IMR-90 (cell line): ENCODE measurements around the gene FLYWCH1. TPM values are rescaled to one million over a fixed set of nuclear protein-coding genes. Genes with fewer than 3 reads are reported as not detected.

Experiments
- ATAC-seq: fragments of 200-7000 bp; cut with Tn5 transposase; 2 replicates; pipeline ENCODE4 v1.9.1; 2020; ENCODE audit warnings: low read depth, mild to moderate bottlenecking, moderate library complexity
- BruUV-seq: library from RNA; stranded (reverse); fragments of 400-500 nt; replicated peaks from 2 replicates; lab custom pipeline; 2021; lab: Mats Ljungman, UMichigan
- CTCF ChIA-PET: fragments of 300-600 bp; formaldehyde crosslinking; extraction: SDS; loops from one replicate; lab custom pipeline; 2021; ENCODE audit warnings: antibody characterized with exemption; lab: Yijun Ruan, JAX
- POLR2A ChIA-PET: fragments of 300-600 bp; sonication (Branson Sonifier 250); formaldehyde crosslinking; loops from one replicate; lab custom pipeline; 2022; ENCODE audit warnings: antibody characterized with exemption; ENCODE audit not compliant: unreplicated experiment; lab: Charles Lee
- DNase-seq: peaks from one replicate; pipeline ENCODE4 v3.0.0; 2013
- H2AFZ ChIP-seq: replicated peaks from 2 replicates; pipeline ENCODE3; 2013; ENCODE audit warnings: low read length, mild to moderate bottlenecking; ENCODE audit not compliant: poor library complexity
- H2AK5ac ChIP-seq: 2 replicates; pipeline ENCODE4 v1.6.1; 2013; ENCODE audit warnings: low read depth, low read length, inconsistent platforms
- H2AK9ac ChIP-seq: replicated peaks from 2 replicates; pipeline ENCODE3; 2013; ENCODE audit warnings: mild to moderate bottlenecking, low read depth, low read length, moderate library complexity; ENCODE audit not compliant: poor library complexity
- H2BK120ac ChIP-seq: 2 replicates; pipeline ENCODE4 v1.6.1; 2013; ENCODE audit warnings: low read depth, low read length, inconsistent platforms
- H2BK15ac ChIP-seq: 3 replicates; pipeline ENCODE4 v1.6.1; 2013; ENCODE audit warnings: low read depth, low read length, inconsistent platforms
- H2BK20ac ChIP-seq: 2 replicates; pipeline ENCODE4 v1.6.1; 2013; ENCODE audit warnings: low read depth, mild to moderate bottlenecking, inconsistent platforms, low read length, moderate library complexity
- H2BK5ac ChIP-seq: 2 replicates; pipeline ENCODE4 v1.6.1; 2013; ENCODE audit warnings: mild to moderate bottlenecking, low read depth, low read length, inconsistent platforms; ENCODE audit not compliant: poor library complexity, severe bottlenecking
- H3K14ac ChIP-seq: replicated peaks from 2 replicates; pipeline ENCODE4 v1.6.1; 2013; ENCODE audit warnings: low read depth, low read length, inconsistent platforms
- H3K18ac ChIP-seq: 2 replicates; pipeline ENCODE4 v1.6.1; 2013; ENCODE audit warnings: low read depth, low read length, control low read depth
- H3K23ac ChIP-seq: 2 replicates; pipeline ENCODE4 v1.6.1; 2013; ENCODE audit warnings: low read depth, low read length, inconsistent platforms
- H3K27ac ChIP-seq: 2 replicates; pipeline ENCODE4 v1.5.1; 2013; ENCODE audit warnings: mild to moderate bottlenecking, control low read depth, low read length; ENCODE audit not compliant: insufficient read depth
- H3K27me3 ChIP-seq: 2 replicates; pipeline ENCODE4 v1.6.1; 2013; ENCODE audit warnings: low read length; ENCODE audit not compliant: control insufficient read depth, insufficient read depth
- H3K36me3 ChIP-seq: 2 replicates; pipeline ENCODE4 v1.6.1; 2013; ENCODE audit warnings: low read length, mixed read lengths; ENCODE audit not compliant: control insufficient read depth, insufficient read depth
- H3K4ac ChIP-seq: 2 replicates; pipeline ENCODE4 v1.6.1; 2013; ENCODE audit warnings: low read depth, low read length, inconsistent platforms
- H3K4me1 ChIP-seq: 2 replicates; pipeline ENCODE4 v1.6.1; 2013; ENCODE audit warnings: low read length, mixed read lengths; ENCODE audit not compliant: control insufficient read depth, insufficient read depth
- H3K4me2 ChIP-seq: 2 replicates; pipeline ENCODE4 v1.6.1; 2013; ENCODE audit warnings: low read depth, mild to moderate bottlenecking, control low read depth, low read length, moderate library complexity
- H3K4me3 ChIP-seq: 2 replicates; pipeline ENCODE4 v1.5.1; 2013; ENCODE audit warnings: low read depth, mild to moderate bottlenecking, control low read depth, low read length, moderate library complexity; ENCODE audit not compliant: insufficient read depth
- H3K56ac ChIP-seq: 2 replicates; pipeline ENCODE4 v1.6.1; 2013; ENCODE audit warnings: low read length, inconsistent platforms; ENCODE audit not compliant: insufficient read depth; ENCODE audit errors: extremely low read depth
- H3K79me1 ChIP-seq, 2 experiments: 2 replicates each; pipeline ENCODE4 v1.6.1; 2013; ENCODE audit warnings: low read length in 2 of 2, inconsistent platforms in 1 of 2, low read depth in 1 of 2
- H3K9ac ChIP-seq: 2 replicates; pipeline ENCODE4 v1.6.1; 2013; ENCODE audit warnings: low read depth, low read length, control low read depth
- H3K9me1 ChIP-seq: 2 replicates; pipeline ENCODE4 v1.6.1; 2013; ENCODE audit warnings: low read length, inconsistent platforms; ENCODE audit not compliant: insufficient read depth
- H3K9me3 ChIP-seq: 2 replicates; pipeline ENCODE4 v1.6.1; 2013; ENCODE audit warnings: low read length; ENCODE audit not compliant: control insufficient read depth, insufficient read depth
- H4K20me1 ChIP-seq: 2 replicates; pipeline ENCODE4 v1.6.1; 2013; ENCODE audit warnings: low read length, inconsistent platforms; ENCODE audit not compliant: insufficient read depth
- H4K5ac ChIP-seq: 2 replicates; pipeline ENCODE4 v1.6.1; 2013; ENCODE audit warnings: mild to moderate bottlenecking, low read depth, low read length, control low read depth
- H4K8ac ChIP-seq, 2 experiments: 2 replicates each; pipeline ENCODE4 v1.6.1; 2013; ENCODE audit warnings: low read depth in 2 of 2, low read length in 2 of 2, control low read depth in 1 of 2, inconsistent platforms in 1 of 2
- H4K91ac ChIP-seq: 2 replicates; pipeline ENCODE4 v1.6.1; 2013; ENCODE audit warnings: low read depth, low read length, inconsistent platforms; ENCODE audit not compliant: insufficient read depth
- BHLHE40 ChIP-seq: fragments of 150-350 bp; IDR thresholded peaks from 2 replicates; pipeline ENCODE4 v1.6.1; 2016; ENCODE audit warnings: mild to moderate bottlenecking, low read depth, low read length
- CEBPB ChIP-seq: IDR thresholded peaks from 2 replicates; pipeline ENCODE4 v1.6.1; 2012; ENCODE audit warnings: low read depth, low read length, improper control_type of control experiment
- CHD1 ChIP-seq: IDR thresholded peaks from 2 replicates; pipeline ENCODE4 v1.6.1; 2012; ENCODE audit warnings: low read depth, low read length, improper control_type of control experiment
- FOS ChIP-seq: fragments of 150-350 bp; IDR thresholded peaks from 2 replicates; pipeline ENCODE4 v1.6.1; 2016; ENCODE audit warnings: low read depth, low read length
- MAFK ChIP-seq: IDR thresholded peaks from 2 replicates; pipeline ENCODE4 v1.6.1; 2012; ENCODE audit warnings: low read depth, low read length, improper control_type of control experiment
- MAZ ChIP-seq: IDR thresholded peaks from 2 replicates; pipeline ENCODE4 v1.6.1; 2012; ENCODE audit warnings: low read depth, mild to moderate bottlenecking, low read length, improper control_type of control experiment, moderate library complexity, borderline replicate concordance
- MXI1 ChIP-seq: IDR thresholded peaks from 2 replicates; pipeline ENCODE4 v1.6.1; 2012; ENCODE audit warnings: low read depth, mild to moderate bottlenecking, low read length, moderate library complexity, borderline replicate concordance
- NFE2L2 ChIP-seq: fragments of 150-350 bp; IDR thresholded peaks from 2 replicates; pipeline ENCODE4 v1.6.1; 2016; ENCODE audit warnings: low read depth, mild to moderate bottlenecking, low read length
- POLR2A ChIP-seq: IDR thresholded peaks from 2 replicates; pipeline ENCODE4 v1.6.1; 2012; ENCODE audit warnings: mild to moderate bottlenecking, low read depth, low read length
- RAD21 ChIP-seq: IDR thresholded peaks from 2 replicates; pipeline ENCODE4 v1.6.1; 2012; ENCODE audit warnings: low read length, improper control_type of control experiment
- RCOR1 ChIP-seq: IDR thresholded peaks from 2 replicates; pipeline ENCODE4 v1.6.1; 2012; ENCODE audit warnings: mild to moderate bottlenecking, low read length, improper control_type of control experiment; ENCODE audit not compliant: insufficient replicate concordance
- RFX5 ChIP-seq: IDR thresholded peaks from 2 replicates; pipeline ENCODE4 v1.8.0; 2012; ENCODE audit warnings: low read depth, mild to moderate bottlenecking, low read length, moderate library complexity
- SMC3 ChIP-seq: fragments of 150-350 bp; IDR thresholded peaks from 2 replicates; pipeline ENCODE4 v1.6.1; 2016; ENCODE audit warnings: low read depth, mild to moderate bottlenecking, antibody characterized with exemption, low read length, moderate library complexity
- WGBS, 2 experiments: methylation state at CpG; one replicate each; pipeline versions ENCODE4 v1.1.5 to v1.1.7; 2013; ENCODE audit warnings: missing lambda C conversion rate in 2 of 2; ENCODE audit not compliant: insufficient read length in 1 of 2; ENCODE audit errors: extremely low coverage in 2 of 2; 5-methylcytosine and 5-hydroxymethylcytosine counted together
- dilution Hi-C: fragments of 300-500 bp; cut with HindIII; formaldehyde crosslinking; loops from one replicate; pipeline ENCODE4 v1.14.3; 2018; ENCODE audit warnings: low sequenced_read_pairs; ENCODE audit not compliant: unreplicated experiment
- in situ Hi-C: fragments of 300-500 bp; cut with MboI; formaldehyde crosslinking; loops from 3 replicates; pipeline ENCODE4 v1.14.3; 2019; ENCODE audit warnings: low sequenced_read_pairs, inconsistent platforms, mixed read lengths
- intact Hi-C: fragments of 100-400 bp; cut with micrococcal nuclease; formaldehyde crosslinking; loops from 2 replicates; pipeline ENCODE4 v1.10.0; 2022
- polyA plus RNA-seq, 3 experiments: library from polyadenylated mRNA; depleted of rRNA; stranded (reverse); fragments of >200 nt; gene quantifications; 2 replicates each; pipeline ENCODE4 v1.2.3, GENCODE V29; 2012; ENCODE audit warnings: low replicate concordance in 1 of 3
- total RNA-seq: library from RNA; depleted of rRNA; stranded (reverse); fragments of >200 nt; gene quantifications from 2 replicates; pipeline ENCODE4 v1.2.3, GENCODE V29; 2012
- TF ChIP-seq, protein P1 (sequence below): fragments of 150-350 bp; IDR thresholded peaks from 2 replicates; pipeline ENCODE4 v1.6.1; 2016; ENCODE audit warnings: low read depth, mild to moderate bottlenecking, low read length, moderate library complexity, borderline replicate concordance
- TF ChIP-seq, protein P2 (sequence below): conservative IDR thresholded peaks from 2 replicates; pipeline ENCODE4 v1.5.1; 2012; ENCODE audit warnings: mild to moderate bottlenecking, low read depth, low read length, improper control_type of control experiment

Gene FLYWCH1
- total and polyA plus RNA-seq, 2 of the 4 experiments (the other 2 are of a cell fraction): 14.3 to 25.2 TPM

DNA sequence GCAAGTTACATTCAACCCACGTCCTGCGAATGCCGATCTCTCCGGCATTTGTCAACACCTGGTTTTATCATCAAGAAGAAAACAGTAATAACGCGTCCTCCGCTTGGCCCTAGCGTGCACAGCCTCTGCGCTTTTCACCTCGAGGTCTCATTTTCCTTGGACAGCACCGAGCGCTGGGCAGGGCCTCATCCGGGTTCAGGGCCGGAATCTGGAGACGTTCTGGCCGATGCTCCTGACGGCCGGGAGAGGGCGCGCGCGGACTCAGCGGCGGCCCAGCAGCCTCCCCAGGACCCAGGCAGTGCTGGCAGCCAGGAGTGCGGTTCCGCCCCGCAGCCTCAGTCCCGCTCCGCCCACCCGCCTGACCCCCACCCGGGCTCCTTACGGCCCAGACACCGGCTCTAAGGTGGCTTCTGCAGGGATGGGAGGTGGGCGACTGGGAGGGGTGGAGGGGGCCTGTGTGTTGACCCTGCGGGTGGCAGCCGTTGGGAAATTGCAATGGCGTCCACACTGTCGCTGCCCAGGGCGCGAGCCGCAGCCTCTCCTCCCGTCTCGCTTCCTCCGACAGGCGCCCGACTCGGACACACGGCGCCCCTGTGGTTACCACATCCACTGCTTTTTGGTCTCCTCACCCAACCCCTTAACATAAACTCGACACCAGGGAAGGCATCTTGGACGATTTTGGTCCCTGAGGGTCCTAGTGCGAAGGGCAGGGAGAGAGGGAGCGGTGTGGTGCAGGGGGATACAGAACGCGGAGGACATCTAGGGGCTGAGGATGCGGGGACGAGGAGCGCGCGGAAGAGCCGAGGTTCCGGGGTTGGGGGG is 7.4 kb upstream of the FLYWCH1 start:
- no peaks in the 10 kb centered on the region for H3K9me3 ChIP-seq
- peak overlapping the region; percentile 95 for H3K4ac ChIP-seq
- H4K8ac ChIP-seq: peak overlapping the region; percentile 85 to 91
- peak overlapping the region; percentile 81 for H3K14ac ChIP-seq
- ATAC-seq: peak; percentile 49
- peak overlapping the region; percentile 84 for H4K91ac ChIP-seq
- peak overlapping the region; percentile 75 for H3K56ac ChIP-seq
- peaks cover 4% of the 10 kb centered on the region; the same call in 1 of the 2 replicates for H3K36me3 ChIP-seq
- CTCF ChIA-PET: no interaction called here
- H3K4me3 ChIP-seq: peak overlapping the region; percentile 74
- H2AFZ ChIP-seq: peak overlapping the region; percentile 91
- H2BK5ac ChIP-seq: peak overlapping the region; percentile 88
- peak overlapping the region; percentile 98 for H2AK9ac ChIP-seq
- H3K27ac ChIP-seq: peak overlapping the region; percentile 84
- dilution Hi-C loops: no loop called here
- no peak overlapping the region for H2BK20ac ChIP-seq
- H3K27me3 ChIP-seq: no peaks in the 10 kb centered on the region
- H2BK15ac ChIP-seq: no peak overlapping the region; the same call in 2 of the 3 replicates
- peak overlapping the region; percentile 41 for H2BK120ac ChIP-seq
- H4K5ac ChIP-seq: peak overlapping the region; percentile 83
- POLR2A ChIA-PET: no interaction called here
- peak overlapping the region; percentile 50 for H3K23ac ChIP-seq
- intact Hi-C loops: loop anchor here (1.0 to 2.0 kb wide), 3 partner anchors 14 to 36 kb away; partner anchors contain the start of gene FLYWCH2
- H3K4me1 ChIP-seq: peaks cover 3% of the 10 kb centered on the region
- no peaks in the 10 kb centered on the region for H3K9me1 ChIP-seq
- peak overlapping the region; percentile 24 for H3K18ac ChIP-seq
- WGBS, 2 experiments: 4% methylated on average over 33 of the region's 62 CpGs; no CpG with 5 or more reads in 1 of the 2 experiments
- no TSS peak for BruUV-seq
- in situ Hi-C loops: no loop called here
- H2AK5ac ChIP-seq: peak overlapping the region; percentile 92
- DNase-seq: peak; percentile 77
- 0 out of 4 replicates have a peak, but pooled peaks cover 0 to 3% of the 10 kb centered on the region in 2 experiments for H3K79me1 ChIP-seq
- H3K9ac ChIP-seq: peak overlapping the region; percentile 90
- H4K20me1 ChIP-seq: no peaks in the 10 kb centered on the region
- H3K4me2 ChIP-seq: peak overlapping the region; percentile 97
- peak; percentile 17; the same call in 1 of the 2 replicates for TF ChIP-seq MAZ
- TF ChIP-seq NFE2L2: no peak
- no peak for TF ChIP-seq POLR2A
- peak; percentile 52 for TF ChIP-seq RAD21
- TF ChIP-seq MXI1: peak; percentile 40; the same call in 1 of the 2 replicates
- TF ChIP-seq CHD1: no peak
- peak; percentile 66 for TF ChIP-seq SMC3
- TF ChIP-seq, protein P1, sequence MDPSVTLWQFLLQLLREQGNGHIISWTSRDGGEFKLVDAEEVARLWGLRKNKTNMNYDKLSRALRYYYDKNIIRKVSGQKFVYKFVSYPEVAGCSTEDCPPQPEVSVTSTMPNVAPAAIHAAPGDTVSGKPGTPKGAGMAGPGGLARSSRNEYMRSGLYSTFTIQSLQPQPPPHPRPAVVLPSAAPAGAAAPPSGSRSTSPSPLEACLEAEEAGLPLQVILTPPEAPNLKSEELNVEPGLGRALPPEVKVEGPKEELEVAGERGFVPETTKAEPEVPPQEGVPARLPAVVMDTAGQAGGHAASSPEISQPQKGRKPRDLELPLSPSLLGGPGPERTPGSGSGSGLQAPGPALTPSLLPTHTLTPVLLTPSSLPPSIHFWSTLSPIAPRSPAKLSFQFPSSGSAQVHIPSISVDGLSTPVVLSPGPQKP: no peak
- TF ChIP-seq RFX5: no peak
- no peak for TF ChIP-seq BHLHE40
- TF ChIP-seq, protein P2, sequence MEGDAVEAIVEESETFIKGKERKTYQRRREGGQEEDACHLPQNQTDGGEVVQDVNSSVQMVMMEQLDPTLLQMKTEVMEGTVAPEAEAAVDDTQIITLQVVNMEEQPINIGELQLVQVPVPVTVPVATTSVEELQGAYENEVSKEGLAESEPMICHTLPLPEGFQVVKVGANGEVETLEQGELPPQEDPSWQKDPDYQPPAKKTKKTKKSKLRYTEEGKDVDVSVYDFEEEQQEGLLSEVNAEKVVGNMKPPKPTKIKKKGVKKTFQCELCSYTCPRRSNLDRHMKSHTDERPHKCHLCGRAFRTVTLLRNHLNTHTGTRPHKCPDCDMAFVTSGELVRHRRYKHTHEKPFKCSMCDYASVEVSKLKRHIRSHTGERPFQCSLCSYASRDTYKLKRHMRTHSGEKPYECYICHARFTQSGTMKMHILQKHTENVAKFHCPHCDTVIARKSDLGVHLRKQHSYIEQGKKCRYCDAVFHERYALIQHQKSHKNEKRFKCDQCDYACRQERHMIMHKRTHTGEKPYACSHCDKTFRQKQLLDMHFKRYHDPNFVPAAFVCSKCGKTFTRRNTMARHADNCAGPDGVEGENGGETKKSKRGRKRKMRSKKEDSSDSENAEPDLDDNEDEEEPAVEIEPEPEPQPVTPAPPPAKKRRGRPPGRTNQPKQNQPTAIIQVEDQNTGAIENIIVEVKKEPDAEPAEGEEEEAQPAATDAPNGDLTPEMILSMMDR: peak; percentile 87
- TF ChIP-seq RCOR1: no peak
- no peak for TF ChIP-seq MAFK
- TF ChIP-seq CEBPB: no peak
- no peak for TF ChIP-seq FOS
